ENCODE data around the gene GNLY.

The GNLY gene

DNA sequence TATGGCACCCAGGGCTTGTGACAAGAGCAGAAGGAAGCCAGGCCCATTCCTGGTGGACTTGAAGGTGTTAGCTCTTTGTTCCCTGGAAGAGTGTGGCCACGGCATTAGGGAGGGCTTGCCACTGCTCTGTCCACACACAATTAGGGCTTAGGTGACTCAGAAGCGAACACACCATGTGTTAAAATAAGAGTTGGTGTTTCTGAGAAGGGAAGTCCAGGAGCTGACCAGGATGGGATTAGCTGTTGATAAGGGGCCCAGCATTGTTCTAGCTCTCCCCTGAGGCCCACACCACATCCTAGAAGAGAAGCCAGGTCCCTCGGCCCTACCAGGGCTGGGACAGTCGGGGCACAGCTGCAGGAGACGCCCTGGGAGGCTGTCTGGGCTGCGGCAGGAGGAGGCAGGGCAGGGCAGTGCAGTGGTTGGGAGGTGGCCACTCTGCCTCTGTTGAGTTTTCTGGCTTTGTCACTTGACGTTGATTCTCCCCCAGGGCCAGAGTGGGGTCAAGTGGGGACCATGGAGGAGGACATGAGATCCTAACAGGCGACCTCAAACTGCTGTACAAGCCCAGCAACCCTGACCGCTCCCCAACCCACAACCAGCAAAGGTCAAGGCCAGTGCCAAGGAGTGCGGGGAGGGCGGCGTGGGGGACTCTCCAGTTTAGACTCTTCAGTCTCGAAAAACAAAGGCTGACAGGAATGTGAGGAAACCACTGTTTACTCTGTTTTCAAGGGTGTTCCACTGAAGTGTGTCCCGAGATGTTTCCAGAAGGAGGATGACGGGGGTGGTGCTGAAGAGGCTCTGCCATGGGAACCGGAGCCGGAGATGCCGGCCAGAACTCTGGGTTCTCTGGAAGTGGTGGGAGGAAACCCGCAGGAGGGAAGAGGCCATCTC lies 16.8 kb downstream of the GNLY start:
- no peak for TF ChIP-seq POLR2AphosphoS5 (IDR thresholded peaks at IDR 0.05; ENCODE audit: low read depth, low read length)
- no peak for TF ChIP-seq SIN3A (IDR thresholded peaks at IDR 0.05; ENCODE audit: borderline replicate concordance, insufficient read depth, low read length)
- no peak for TF ChIP-seq TAF1 (IDR thresholded peaks at IDR 0.05; ENCODE audit: borderline replicate concordance, insufficient read depth, low read length)
- TF ChIP-seq, protein P1, sequence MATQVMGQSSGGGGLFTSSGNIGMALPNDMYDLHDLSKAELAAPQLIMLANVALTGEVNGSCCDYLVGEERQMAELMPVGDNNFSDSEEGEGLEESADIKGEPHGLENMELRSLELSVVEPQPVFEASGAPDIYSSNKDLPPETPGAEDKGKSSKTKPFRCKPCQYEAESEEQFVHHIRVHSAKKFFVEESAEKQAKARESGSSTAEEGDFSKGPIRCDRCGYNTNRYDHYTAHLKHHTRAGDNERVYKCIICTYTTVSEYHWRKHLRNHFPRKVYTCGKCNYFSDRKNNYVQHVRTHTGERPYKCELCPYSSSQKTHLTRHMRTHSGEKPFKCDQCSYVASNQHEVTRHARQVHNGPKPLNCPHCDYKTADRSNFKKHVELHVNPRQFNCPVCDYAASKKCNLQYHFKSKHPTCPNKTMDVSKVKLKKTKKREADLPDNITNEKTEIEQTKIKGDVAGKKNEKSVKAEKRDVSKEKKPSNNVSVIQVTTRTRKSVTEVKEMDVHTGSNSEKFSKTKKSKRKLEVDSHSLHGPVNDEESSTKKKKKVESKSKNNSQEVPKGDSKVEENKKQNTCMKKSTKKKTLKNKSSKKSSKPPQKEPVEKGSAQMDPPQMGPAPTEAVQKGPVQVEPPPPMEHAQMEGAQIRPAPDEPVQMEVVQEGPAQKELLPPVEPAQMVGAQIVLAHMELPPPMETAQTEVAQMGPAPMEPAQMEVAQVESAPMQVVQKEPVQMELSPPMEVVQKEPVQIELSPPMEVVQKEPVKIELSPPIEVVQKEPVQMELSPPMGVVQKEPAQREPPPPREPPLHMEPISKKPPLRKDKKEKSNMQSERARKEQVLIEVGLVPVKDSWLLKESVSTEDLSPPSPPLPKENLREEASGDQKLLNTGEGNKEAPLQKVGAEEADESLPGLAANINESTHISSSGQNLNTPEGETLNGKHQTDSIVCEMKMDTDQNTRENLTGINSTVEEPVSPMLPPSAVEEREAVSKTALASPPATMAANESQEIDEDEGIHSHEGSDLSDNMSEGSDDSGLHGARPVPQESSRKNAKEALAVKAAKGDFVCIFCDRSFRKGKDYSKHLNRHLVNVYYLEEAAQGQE (IDR thresholded peaks at IDR 0.05; ENCODE audit: insufficient read depth in 1 of 2, low read depth in 2 of 2, low read length in 2 of 2) = no peak
- no peak for TF ChIP-seq FOXP2 (optimal IDR thresholded peaks at IDR 0.05; ENCODE audit: borderline replicate concordance, extremely low read depth, extremely low read length, insufficient read depth)

DNA sequence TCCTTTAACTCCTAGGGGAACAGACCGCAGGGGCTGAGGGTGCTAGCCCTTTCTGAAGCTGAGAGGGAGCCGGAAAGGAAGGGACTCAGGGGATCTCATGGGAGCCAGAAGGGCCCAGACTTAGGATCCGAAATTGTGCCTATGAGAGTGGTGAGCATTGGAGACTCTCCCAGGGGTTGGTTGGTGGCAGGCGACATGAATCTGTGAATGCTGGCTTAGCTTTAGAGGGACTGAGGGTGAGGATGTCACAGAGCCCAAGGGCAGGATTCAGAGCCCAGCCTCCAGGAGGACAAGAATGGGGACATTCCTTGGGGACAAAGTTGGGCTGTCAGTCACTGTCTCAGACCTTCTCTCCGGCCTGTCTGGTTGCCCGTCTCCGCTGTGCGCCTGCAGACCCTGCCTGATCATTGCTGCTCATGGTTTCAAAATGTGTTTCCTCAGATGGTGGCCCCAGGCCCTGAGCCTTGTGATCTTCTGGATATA lies 17.5 kb downstream of the GNLY start:
- no peak for TF ChIP-seq SIN3A (IDR thresholded peaks at IDR 0.05; ENCODE audit: borderline replicate concordance, insufficient read depth, low read length)
- no peak for TF ChIP-seq TAF1 (IDR thresholded peaks at IDR 0.05; ENCODE audit: borderline replicate concordance, insufficient read depth, low read length)
- TF ChIP-seq POLR2AphosphoS5 (IDR thresholded peaks at IDR 0.05; ENCODE audit: low read depth, low read length) = no peak
- TF ChIP-seq, protein P1 (IDR thresholded peaks at IDR 0.05; ENCODE audit: insufficient read depth in 1 of 2, low read depth in 2 of 2, low read length in 2 of 2) = no peak
- no peak for TF ChIP-seq FOXP2 (optimal IDR thresholded peaks at IDR 0.05; ENCODE audit: borderline replicate concordance, extremely low read depth, extremely low read length, insufficient read depth)

- TF ChIP-seq, protein P1 (IDR thresholded peaks at IDR 0.05; ENCODE audit: insufficient read depth in 1 of 2, low read depth in 2 of 2, low read length in 2 of 2) = no peak
- TF ChIP-seq FOXP2 (optimal IDR thresholded peaks at IDR 0.05; ENCODE audit: borderline replicate concordance, extremely low read depth, extremely low read length, insufficient read depth) (no peak), POLR2AphosphoS5 (IDR thresholded peaks at IDR 0.05; ENCODE audit: low read depth, low read length) (no peak), SIN3A (IDR thresholded peaks at IDR 0.05; ENCODE audit: borderline replicate concordance, insufficient read depth, low read length) (no peak), TAF1 (IDR thresholded peaks at IDR 0.05; ENCODE audit: borderline replicate concordance, insufficient read depth, low read length) (no peak)
These were observed 18.2 kb downstream of the GNLY start for GRCh38 chr2:85712336-85712735.

DNA sequence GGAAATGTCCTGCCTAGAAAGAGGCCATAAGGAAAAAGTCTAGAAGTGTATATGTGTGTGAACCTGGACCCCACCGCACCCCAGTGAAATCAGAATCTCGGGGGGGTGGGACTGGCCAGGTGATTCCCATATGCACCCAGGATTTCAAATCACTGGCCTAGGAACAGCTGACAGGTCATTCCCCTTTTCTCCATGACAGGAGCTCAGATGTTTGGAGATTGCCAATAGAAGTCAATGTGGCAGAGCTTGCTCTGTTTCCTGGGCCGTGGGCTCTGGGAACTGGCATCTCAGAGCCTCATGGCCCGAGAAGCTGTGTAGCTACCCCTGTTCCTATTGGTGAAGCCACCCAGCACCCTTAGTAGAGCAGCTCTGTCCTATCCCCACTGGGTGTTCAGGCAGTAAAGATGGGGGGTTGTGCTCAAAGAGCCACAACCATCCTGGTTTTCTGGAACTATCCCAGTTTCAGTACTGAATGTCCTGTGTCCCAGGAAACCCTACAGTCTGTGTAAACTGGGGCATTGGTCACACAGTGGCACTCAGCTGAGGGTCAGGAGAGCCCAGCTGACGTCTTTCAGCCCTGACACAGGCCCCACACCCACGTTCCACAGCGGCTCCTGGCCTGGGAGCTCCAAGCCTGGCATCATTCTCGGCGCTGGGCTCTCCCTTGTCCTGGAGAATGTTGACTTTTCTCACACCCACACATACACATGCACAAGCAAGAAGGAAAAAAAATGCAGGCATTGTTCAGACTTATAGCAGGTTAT lies 18.9 kb downstream of the GNLY start:
- TF ChIP-seq, protein P1 (IDR thresholded peaks at IDR 0.05; ENCODE audit: insufficient read depth in 1 of 2, low read depth in 2 of 2, low read length in 2 of 2) = no peak
